ENCODE results near the gene SCYGR4.

Gene SCYGR4

GRCh38 chr2:227576110-227576509, 41.2 kb upstream of the SCYGR4 start:
- TF ChIP-seq CTCF (IDR thresholded peaks at IDR 0.05; ENCODE audit: low read length) (no peak), EZH2 (IDR thresholded peaks at IDR 0.05; ENCODE audit: borderline replicate concordance, low read length) (no peak)
- Histone ChIP-seq H4K20me1 (ENCODE audit: insufficient read depth, low read length) (no peaks in the 10 kb centered on the region), H2AFZ (ENCODE audit: low read length) (no peak overlapping the region), H3K79me2 (ENCODE audit: insufficient read depth, low read length) (no peaks in the 10 kb centered on the region), H3F3A (ENCODE audit: insufficient read depth, low read length) (no peaks in the 10 kb centered on the region), H3K4me1 (ENCODE audit: insufficient read depth, low read length, severe bottlenecking) (no peaks in the 10 kb centered on the region), H3K27me3 (ENCODE audit: insufficient read depth, low read length) (no peaks in the 10 kb centered on the region), H3K27ac (ENCODE audit: low read depth, low read length, poor library complexity, severe bottlenecking) (no peak overlapping the region), H3K4me3 (ENCODE audit: low read depth, low read length, poor library complexity, severe bottlenecking) (no peak overlapping the region), H3K36me3 (ENCODE audit: insufficient read depth, low read length) (no peaks in the 10 kb centered on the region), H3K9ac (ENCODE audit: low read length) (no peak overlapping the region), H3K4me2 (ENCODE audit: low read length) (no peak overlapping the region), H3K9me2 (ENCODE audit: low read depth, low read length) (no peaks in the 10 kb centered on the region), H3K9me3 (ENCODE audit: low read length) (no peaks in the 10 kb centered on the region)

DNA sequence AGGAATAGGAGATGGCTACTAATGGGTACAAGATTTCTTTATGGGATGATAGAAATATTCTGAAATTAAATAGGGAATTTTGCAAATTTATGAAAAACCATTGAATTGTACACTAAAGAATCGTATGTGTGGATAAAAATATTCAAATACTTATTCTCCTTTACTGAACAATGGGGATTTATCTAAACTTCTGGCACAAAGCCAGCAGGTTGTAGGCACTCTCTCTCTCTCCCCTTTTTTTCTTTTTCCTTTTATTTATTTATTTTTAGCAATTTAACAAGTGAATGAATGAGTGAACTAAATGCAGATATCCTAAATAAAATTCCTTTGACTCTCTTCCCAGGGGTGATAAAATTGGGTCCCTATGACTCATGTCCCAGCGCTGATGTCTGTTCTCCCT, 40.5 kb upstream of the SCYGR4 start:
- no peaks in the 10 kb centered on the region for H3F3A ChIP-seq (ENCODE audit: insufficient read depth, low read length)
- H3K9me2 ChIP-seq (ENCODE audit: low read depth, low read length) = no peaks in the 10 kb centered on the region
- no peak overlapping the region for H3K27ac ChIP-seq (ENCODE audit: low read depth, low read length, poor library complexity, severe bottlenecking)
- TF ChIP-seq CTCF (IDR thresholded peaks at IDR 0.05; ENCODE audit: low read length) (no peak), EZH2 (IDR thresholded peaks at IDR 0.05; ENCODE audit: borderline replicate concordance, low read length) (no peak)
- H3K27me3 ChIP-seq (ENCODE audit: insufficient read depth, low read length) = no peaks in the 10 kb centered on the region
- H3K4me1 ChIP-seq (ENCODE audit: insufficient read depth, low read length, severe bottlenecking) = no peaks in the 10 kb centered on the region
- no peaks in the 10 kb centered on the region for H3K9me3 ChIP-seq (ENCODE audit: low read length)
- H2AFZ ChIP-seq (ENCODE audit: low read length) = no peak overlapping the region
- H4K20me1 ChIP-seq (ENCODE audit: insufficient read depth, low read length) = no peaks in the 10 kb centered on the region
- H3K79me2 ChIP-seq (ENCODE audit: insufficient read depth, low read length) = no peaks in the 10 kb centered on the region
- no peak overlapping the region for H3K4me3 ChIP-seq (ENCODE audit: low read depth, low read length, poor library complexity, severe bottlenecking)
- no peaks in the 10 kb centered on the region for H3K36me3 ChIP-seq (ENCODE audit: insufficient read depth, low read length)
- H3K4me2 ChIP-seq (ENCODE audit: low read length) = no peak overlapping the region
- no peak overlapping the region for H3K9ac ChIP-seq (ENCODE audit: low read length)

DNA sequence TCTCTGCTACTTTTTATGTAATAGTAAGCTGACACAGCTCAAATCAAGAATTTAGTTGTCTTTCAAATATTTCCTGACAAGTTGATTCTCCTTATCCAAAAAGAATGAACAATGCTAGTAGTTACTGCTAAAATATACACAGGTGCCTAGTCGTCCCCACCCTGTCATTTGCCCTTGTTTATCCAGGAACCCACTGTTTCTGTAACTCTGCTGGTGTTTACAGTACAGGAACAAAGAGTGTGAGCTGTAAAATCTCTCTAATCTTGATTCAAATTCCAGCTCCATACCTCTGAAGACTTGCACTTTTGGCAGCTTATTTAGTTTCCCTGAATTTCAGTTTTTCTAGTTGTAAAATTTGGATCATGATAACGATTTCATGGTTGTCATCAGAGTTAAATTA, 39.7 kb upstream of the SCYGR4 start:
- no peak overlapping the region for H2AFZ ChIP-seq (ENCODE audit: low read length)

More for the DNA sequence above, 39.7 kb upstream of the SCYGR4 start:
- H3K9ac ChIP-seq (ENCODE audit: low read length) = no peak overlapping the region
- TF ChIP-seq EZH2 (IDR thresholded peaks at IDR 0.05; ENCODE audit: borderline replicate concordance, low read length) (no peak), CTCF (IDR thresholded peaks at IDR 0.05; ENCODE audit: low read length) (no peak)
- no peaks in the 10 kb centered on the region for H3F3A ChIP-seq (ENCODE audit: insufficient read depth, low read length)
- no peak overlapping the region for H3K4me3 ChIP-seq (ENCODE audit: low read depth, low read length, poor library complexity, severe bottlenecking)
- H3K9me2 ChIP-seq (ENCODE audit: low read depth, low read length) = no peaks in the 10 kb centered on the region
- H3K4me2 ChIP-seq (ENCODE audit: low read length) = no peak overlapping the region
- H3K79me2 ChIP-seq (ENCODE audit: insufficient read depth, low read length) = no peaks in the 10 kb centered on the region
- no peaks in the 10 kb centered on the region for H3K4me1 ChIP-seq (ENCODE audit: insufficient read depth, low read length, severe bottlenecking)
- 0 out of 2 replicates have a peak, but pooled peaks cover 4% of the 10 kb centered on the region for H3K9me3 ChIP-seq (ENCODE audit: low read length)
- no peaks in the 10 kb centered on the region for H3K27me3 ChIP-seq (ENCODE audit: insufficient read depth, low read length)
- no peaks in the 10 kb centered on the region for H3K36me3 ChIP-seq (ENCODE audit: insufficient read depth, low read length)
- H4K20me1 ChIP-seq (ENCODE audit: insufficient read depth, low read length) = no peaks in the 10 kb centered on the region
- H3K27ac ChIP-seq (ENCODE audit: low read depth, low read length, poor library complexity, severe bottlenecking) = no peak overlapping the region
